ENCODE data around the gene NKAIN2.

The NKAIN2 gene

DNA sequence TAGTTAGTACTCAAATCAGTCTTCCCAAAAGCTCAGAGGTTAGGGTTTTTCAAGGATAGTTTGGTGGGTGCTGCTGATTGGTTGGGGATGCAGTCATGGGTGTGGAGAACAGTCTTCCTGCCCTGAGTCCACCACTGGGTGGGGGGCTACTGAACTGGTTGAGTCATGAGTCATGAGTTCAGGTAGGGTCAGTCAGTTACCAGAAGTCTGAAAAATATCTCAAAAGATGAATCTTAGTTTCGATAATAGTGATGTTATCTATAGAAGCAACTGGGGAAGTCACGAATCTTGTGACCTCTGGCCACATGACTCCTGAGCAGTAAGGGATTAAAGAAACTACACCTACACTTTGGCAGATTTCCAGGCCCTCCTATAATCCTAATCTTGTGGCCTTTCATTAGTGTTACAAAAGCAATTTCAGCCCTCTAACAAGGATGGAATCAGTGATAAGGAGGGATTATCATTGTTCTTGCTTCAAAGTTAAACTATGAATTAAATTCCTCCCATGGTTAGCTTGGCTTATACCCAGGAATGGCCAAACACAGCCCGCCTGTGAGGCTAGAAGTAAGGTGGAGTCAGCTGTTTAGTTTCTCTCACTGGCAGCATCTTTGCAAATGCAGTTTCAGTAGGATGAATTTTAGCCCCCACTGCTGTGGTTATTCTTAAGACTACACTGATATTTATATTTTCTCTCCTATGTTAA, 33.3 kb upstream of the NKAIN2 start:
- no peaks in the 10 kb centered on the region for H3K36me3 ChIP-seq (replicated peaks)
- no peak overlapping the region for H3K27ac ChIP-seq
- no peak for DNase-seq
- no peaks in the 10 kb centered on the region for H3K27me3 ChIP-seq (replicated peaks)
- TF ChIP-seq, protein P1, sequence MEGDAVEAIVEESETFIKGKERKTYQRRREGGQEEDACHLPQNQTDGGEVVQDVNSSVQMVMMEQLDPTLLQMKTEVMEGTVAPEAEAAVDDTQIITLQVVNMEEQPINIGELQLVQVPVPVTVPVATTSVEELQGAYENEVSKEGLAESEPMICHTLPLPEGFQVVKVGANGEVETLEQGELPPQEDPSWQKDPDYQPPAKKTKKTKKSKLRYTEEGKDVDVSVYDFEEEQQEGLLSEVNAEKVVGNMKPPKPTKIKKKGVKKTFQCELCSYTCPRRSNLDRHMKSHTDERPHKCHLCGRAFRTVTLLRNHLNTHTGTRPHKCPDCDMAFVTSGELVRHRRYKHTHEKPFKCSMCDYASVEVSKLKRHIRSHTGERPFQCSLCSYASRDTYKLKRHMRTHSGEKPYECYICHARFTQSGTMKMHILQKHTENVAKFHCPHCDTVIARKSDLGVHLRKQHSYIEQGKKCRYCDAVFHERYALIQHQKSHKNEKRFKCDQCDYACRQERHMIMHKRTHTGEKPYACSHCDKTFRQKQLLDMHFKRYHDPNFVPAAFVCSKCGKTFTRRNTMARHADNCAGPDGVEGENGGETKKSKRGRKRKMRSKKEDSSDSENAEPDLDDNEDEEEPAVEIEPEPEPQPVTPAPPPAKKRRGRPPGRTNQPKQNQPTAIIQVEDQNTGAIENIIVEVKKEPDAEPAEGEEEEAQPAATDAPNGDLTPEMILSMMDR (IDR thresholded peaks at IDR 0.05; ENCODE audit: low read depth, low read length, missing control alignments), result no peak
- H3K4me3 ChIP-seq (ENCODE audit: low read depth, low read length), result no peak overlapping the region
- in situ Hi-C loops (cut with HindIII; ENCODE audit: low pct_ligation_motif_present, low sequenced_read_pairs), result no loop called here

DNA sequence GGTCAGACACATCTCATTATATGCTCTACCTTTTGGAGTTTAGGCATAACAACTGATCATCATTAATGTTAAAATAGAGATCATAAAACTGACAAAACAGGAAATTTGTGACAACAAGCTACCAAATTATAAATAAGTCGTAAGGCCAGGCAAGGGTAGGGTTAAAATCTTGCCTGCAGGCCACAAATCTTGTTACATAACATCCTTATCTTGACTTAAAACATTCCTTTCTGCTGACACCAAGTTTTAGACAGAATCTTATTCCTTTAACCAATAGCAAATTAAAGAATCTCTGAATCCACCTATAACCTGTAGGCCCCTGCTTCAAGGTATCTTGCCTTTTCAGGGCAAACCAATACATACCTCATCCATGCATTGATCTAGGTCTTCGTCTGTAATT, 32.5 kb upstream of the NKAIN2 start:
- H3K27ac ChIP-seq, result no peak overlapping the region
- H3K36me3 ChIP-seq (replicated peaks), result no peaks in the 10 kb centered on the region
- TF ChIP-seq, protein P1 (IDR thresholded peaks at IDR 0.05; ENCODE audit: low read depth, low read length, missing control alignments), result no peak
- DNase-seq, result no peak
- no peaks in the 10 kb centered on the region for H3K27me3 ChIP-seq (replicated peaks)
- H3K4me3 ChIP-seq (ENCODE audit: low read depth, low read length), result no peak overlapping the region
- in situ Hi-C loops (cut with HindIII; ENCODE audit: low pct_ligation_motif_present, low sequenced_read_pairs), result no loop called here

DNA sequence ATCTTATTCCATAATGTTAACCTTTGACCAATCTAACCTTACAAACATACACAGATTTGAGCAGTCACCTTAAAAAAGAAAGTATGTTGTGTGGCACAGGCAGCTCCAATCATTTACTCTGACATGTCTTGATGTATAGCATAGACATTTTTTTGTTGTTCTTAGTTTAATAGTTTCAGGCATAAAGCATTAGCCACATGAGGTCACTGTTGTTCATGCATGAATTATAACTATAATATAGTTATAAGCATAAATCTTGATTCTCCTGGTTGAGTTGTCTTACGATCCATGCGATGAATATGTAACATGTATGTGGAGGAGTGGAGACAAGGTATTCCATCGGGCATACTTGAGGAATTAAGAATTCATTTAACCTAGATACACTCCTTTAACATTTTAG, 26.1 kb upstream of the NKAIN2 start:
- H3K36me3 ChIP-seq (replicated peaks), result no peaks in the 10 kb centered on the region
- no peak overlapping the region for H3K4me3 ChIP-seq (ENCODE audit: low read depth, low read length)
- TF ChIP-seq, protein P1 (IDR thresholded peaks at IDR 0.05; ENCODE audit: low read depth, low read length, missing control alignments), result peak; percentile 31
- in situ Hi-C loops (cut with HindIII; ENCODE audit: low pct_ligation_motif_present, low sequenced_read_pairs), result no loop called here
- H3K27me3 ChIP-seq (replicated peaks), result no peaks in the 10 kb centered on the region
- no peak overlapping the region for H3K27ac ChIP-seq
- DNase-seq, result no peak

DNA sequence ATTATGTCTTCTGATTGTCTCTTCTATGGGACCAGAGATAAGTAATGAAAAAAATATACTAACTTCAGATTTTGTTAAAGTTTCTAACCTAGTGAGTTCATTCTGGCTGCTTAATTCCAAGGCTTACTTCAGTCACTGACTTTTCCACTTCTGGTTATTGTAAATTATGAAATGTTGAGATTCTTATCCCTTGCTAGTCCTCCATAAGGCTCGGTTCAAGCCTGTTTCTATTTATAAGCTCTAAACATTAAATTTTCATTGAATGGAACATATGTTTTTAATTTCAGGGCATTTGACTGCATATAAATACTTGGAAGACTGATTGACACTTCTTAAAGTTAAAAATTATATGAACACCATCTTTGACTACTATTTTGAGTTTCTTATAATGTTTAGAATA, 23.6 kb upstream of the NKAIN2 start:
- in situ Hi-C loops (cut with HindIII; ENCODE audit: low pct_ligation_motif_present, low sequenced_read_pairs), result no loop called here
- Histone ChIP-seq H3K27ac (no peak overlapping the region), H3K27me3 (replicated peaks) (no peaks in the 10 kb centered on the region), H3K4me3 (ENCODE audit: low read depth, low read length) (no peak overlapping the region), H3K36me3 (replicated peaks) (no peaks in the 10 kb centered on the region)
- TF ChIP-seq, protein P1 (IDR thresholded peaks at IDR 0.05; ENCODE audit: low read depth, low read length, missing control alignments), result no peak
- no peak for DNase-seq

DNA sequence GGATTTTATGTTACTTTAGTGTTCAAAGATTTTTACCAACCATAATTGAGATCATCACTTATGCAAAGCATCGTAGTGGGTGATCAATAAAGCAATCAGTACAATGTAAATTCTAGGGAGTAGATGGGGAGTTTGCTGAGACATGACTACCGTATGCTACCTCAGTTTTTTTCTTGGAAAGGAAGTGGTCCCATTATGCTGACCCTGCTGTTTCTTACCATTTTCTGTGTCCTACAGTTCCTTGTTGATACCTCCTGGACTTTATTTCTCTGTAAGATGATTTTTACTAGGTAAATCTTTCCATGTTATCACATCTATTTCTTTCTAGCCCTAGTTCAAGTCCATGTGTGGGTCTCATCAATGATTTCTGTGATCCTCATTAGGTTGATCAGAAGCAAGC, 19.3 kb upstream of the NKAIN2 start:
- TF ChIP-seq, protein P1 (IDR thresholded peaks at IDR 0.05; ENCODE audit: low read depth, low read length, missing control alignments), result no peak
- Histone ChIP-seq H3K4me3 (ENCODE audit: low read depth, low read length) (no peak overlapping the region), H3K27me3 (replicated peaks) (no peaks in the 10 kb centered on the region), H3K36me3 (replicated peaks) (no peaks in the 10 kb centered on the region), H3K27ac (no peak overlapping the region)
- no peak for DNase-seq
- in situ Hi-C loops (cut with HindIII; ENCODE audit: low pct_ligation_motif_present, low sequenced_read_pairs), result no loop called here

DNA sequence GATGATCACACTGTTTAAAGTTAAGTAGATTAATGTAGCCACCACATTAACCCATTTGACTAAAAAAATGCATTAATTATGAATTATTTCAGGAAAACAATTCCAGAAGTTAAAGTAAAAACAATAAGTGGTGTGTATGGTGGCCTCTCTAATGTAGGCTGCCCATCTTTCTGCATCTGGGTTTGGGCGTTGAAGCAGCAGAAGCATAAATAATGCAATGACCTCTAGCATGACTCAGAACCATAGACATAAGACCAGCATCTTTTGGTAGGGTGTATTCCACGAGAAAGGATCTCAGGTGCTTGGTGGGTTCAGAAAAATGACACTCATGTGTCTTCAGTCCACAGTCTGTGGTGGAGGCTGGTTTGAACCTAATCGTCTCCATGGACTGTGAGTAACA, 18.6 kb upstream of the NKAIN2 start:
- Histone ChIP-seq H3K27me3 (replicated peaks) (no peaks in the 10 kb centered on the region), H3K36me3 (replicated peaks) (no peaks in the 10 kb centered on the region), H3K27ac (no peak overlapping the region), H3K4me3 (ENCODE audit: low read depth, low read length) (no peak overlapping the region)
- TF ChIP-seq, protein P1 (IDR thresholded peaks at IDR 0.05; ENCODE audit: low read depth, low read length, missing control alignments), result no peak
- in situ Hi-C loops (cut with HindIII; ENCODE audit: low pct_ligation_motif_present, low sequenced_read_pairs), result no loop called here
- DNase-seq, result no peak

All from brain microvascular endothelial cell (primary cell).